GM18517 (cell line): Measurements from ENCODE around the gene ICE2.

Experiments used
- ATAC-seq: cut with Tn5 transposase; IDR thresholded peaks from one replicate; pipeline ENCODE4 v1.9.1; 2021; ENCODE audit warnings: mild to moderate bottlenecking, moderate library complexity; ENCODE audit not compliant: unreplicated experiment

ICE2 gene

DNA sequence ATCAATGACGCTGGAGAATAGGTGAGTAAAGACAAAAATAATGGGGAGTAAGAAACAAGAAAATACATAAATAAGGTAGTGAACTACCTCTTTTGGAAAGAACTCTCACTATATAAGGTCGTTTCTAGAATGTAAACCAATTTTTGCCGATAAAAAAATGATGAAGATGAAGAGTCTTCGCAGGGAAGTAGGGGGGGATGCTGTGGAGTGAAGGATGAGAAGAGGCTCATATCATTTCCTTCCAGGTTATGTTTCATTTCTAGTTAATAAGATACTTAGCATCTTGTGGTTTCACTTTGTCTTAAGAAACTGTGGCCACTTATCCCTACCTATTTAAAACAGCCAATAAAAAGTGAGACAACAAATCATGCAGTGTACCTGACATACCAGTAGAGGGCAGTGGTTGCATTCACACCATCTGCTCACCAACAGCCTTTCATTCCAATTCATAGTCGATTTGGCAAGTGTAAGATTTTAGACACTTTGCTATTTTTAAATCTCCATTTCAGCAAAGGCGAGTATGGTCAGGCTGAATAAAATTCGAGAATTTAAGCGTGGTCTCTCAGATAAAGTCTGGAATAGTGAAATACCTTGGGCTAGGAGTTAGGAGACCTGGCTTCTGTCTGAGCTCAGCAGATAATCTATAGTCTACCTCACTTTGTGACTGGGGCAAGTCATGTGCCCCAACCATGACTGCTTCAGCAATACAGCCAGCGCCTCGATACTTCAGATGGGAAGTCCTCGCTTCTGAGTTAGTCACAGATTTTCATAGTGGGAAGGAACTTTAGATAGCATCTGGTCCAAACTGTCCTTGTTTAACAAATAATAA is 28.9 kb upstream of the ICE2 start:
- ATAC-seq = peak; percentile 92

DNA sequence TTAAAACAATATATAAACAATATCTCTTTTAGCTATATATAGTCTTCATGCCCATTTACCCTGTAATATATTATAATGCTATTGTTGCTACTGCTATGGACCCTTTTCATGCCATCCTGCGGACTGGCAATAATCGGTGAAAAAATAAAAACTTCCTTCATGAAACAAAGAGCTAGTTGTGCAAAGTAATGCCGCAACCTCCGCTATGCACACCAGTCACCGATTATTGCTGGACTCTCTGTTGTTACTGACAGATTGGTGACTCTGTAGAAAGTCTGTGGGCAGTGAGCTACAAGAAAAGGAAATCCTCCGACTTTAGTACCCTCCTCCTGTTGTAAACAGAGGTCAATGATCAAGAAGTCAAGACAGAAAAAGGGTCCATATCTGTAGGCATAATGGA is 17.9 kb upstream of the ICE2 start:
- ATAC-seq = no peak

DNA sequence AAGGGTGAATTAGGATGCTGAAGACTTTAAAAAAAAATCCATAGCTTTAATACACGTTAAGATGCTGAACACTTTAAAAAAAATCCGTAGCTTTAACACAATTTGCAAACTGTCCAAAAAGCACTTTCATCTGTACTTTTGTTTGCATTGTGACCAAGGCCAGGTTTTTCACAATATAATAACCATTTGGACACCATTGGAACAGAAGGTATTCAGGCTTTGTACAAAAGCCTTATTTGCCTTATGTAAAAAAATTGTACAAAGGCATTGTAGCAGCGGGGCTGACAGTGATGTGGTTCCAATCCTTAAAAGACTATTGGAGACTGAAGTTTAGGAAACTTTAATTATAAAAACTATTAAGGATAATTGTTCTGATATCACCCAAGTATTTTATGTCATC is 15.2 kb upstream of the ICE2 start:
- no peak for ATAC-seq

DNA sequence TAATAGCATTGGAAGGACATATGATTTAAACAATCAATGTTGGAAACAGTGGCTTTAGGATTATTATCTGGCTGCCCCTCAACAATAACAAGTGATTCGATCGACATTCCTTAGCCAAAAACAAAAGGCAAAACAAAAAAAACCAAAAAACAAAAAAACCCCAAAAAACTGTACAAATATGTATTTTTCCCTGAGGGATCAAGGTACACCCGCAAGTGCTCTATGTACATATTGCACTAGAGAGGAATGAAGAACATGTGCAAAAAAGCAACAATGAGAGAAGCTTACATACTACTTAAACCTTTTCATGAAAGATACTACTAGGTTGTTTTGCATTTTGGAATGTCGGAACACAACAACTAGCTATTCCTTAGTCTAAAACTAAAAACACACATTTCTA is 14.2 kb upstream of the ICE2 start:
- ATAC-seq = no peak

DNA sequence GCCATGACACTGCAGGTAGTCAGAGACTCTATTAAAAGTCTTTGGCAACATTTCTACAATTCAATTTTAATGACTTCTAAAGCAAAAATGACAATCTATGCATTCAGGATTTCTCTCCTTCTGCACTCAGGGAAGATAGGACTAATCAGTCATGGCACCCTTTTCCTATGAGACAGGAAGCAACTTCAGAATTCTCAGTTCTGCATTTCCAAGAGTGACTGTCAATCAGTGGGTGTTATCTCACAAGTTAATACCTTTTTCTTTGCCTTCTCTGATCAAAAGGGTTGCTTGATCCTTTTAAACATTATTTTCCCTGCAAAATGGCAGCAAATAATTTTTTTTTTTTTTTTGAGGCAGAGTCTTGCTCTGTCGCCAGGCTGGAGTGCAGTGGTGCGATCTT is 7.8 kb upstream of the ICE2 start:
- ATAC-seq = no peak

DNA sequence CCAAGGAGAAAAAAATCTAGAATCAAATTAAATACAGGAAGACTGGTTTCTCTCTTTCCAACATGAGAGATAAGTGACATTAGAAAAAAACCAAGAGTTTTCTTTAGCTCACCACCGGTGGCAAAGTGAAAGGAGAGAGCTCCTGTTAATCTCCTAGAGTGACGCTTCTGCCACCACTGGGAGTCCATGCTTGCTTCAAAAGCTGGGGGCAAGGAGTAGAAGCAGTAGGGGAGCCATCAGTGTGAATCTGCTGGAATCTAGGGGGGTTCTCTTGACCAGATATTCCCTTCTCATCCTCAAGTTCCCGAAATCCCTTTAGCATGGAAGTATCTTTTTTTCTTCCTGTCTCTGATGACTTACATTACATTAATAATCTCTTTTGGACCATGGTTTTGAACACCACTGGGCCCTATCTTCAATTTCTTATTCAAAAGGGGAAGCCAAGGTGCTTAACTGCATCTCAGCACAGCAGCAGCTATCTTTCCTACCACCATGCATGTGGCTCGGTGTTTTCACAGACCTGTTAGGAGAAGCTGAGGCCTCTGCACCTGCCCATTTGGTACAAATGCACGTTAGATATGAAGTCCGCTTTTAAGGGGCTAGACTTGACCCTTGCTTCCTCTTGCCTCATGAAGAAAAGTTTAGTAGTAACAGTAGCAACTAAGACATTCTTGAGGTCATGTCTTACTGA is 6.6 kb upstream of the ICE2 start:
- no peak for ATAC-seq

DNA sequence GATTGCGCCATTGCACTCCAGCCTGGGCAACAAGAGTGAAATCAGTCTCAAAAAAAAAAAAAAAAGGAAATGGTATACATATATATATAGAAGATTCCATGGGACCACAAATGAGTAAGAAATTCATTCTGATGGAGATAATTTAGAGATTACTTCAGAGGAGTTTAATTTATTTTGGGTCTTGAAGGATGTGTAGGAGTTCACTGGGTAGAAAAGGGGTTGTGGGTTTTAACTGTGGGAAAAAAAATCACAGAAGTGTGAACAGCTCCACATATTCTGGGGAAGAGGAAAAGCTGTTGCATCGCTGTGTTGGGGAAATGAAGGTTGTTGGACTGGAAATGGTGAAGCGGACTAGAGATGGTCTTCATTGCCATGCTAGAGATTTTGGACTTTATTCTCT is 4.1 kb upstream of the ICE2 start:
- ATAC-seq = no peak

DNA sequence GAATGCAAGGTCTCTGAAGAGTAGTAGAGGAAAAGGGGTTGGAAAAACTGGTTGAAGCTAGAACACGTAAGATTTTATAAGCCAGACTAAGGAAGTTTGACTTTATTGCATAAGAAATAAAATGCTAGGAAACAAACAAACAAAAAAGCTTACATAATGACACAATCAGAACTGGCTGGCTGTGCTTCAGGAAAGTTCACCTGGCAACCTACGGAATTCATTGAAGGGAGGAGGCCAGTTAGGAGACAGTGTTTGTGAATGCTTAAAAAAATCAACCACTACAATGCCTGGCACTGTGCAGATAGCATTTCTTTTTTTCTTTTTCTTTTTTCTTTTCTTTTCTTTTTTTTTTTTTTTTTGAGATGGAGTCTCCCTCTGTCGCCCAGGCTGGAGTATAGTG is 1.9 kb upstream of the ICE2 start:
- ATAC-seq = no peak

DNA sequence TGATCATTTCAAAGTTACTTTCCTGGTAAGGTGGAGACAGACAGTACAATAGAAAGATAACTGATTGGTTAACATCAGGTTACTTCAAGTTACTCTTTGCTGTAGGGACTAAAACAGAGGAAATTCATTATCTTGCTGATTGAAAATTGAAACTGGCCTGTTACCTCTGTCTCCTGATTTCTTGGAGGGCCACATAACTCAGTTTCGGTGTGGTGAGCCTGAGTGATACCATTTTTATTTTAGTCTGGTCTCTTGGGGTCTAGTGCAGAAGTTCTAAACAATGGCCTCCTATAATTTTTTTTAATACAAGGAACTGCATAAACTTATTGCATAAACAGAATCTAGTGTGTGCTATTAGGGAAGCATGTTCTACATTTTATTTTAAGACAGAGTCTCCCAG is 1.2 kb upstream of the ICE2 start:
- no peak for ATAC-seq

DNA sequence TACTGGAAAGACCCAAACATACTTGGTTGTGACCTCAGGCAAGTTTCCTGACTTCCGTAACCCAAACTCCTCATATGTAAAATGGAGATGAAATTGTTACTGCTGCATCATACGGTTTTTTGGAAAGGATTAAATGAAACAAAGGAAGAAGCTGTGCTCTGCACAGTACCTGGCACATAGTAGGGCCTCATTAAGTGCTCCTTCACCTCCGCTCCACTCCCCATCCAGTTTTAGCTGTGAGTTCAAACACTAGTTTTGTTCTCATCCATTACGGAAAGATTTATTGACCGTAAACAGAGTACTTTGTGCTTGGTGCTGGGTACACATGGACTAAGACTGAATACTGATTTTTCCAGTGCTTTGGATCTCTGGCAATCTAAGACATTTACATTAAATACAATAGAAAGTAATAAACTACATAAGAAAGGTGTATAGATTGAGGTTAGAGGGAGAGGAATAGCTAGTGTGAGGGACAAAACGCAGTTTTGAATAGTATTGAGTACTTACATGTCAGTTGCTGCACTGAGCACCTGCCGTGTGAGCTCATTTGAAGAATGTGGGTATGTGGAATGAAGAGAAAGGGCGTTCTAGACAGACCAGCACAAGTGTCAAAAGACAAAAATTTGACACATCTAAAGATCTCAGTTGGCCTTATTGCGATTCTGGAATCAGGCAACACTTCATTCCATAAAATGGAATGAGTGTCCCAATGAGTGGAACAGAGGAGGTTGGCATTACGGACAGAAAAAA is 594 bp upstream of the ICE2 start:
- peak; percentile 1 for ATAC-seq

DNA sequence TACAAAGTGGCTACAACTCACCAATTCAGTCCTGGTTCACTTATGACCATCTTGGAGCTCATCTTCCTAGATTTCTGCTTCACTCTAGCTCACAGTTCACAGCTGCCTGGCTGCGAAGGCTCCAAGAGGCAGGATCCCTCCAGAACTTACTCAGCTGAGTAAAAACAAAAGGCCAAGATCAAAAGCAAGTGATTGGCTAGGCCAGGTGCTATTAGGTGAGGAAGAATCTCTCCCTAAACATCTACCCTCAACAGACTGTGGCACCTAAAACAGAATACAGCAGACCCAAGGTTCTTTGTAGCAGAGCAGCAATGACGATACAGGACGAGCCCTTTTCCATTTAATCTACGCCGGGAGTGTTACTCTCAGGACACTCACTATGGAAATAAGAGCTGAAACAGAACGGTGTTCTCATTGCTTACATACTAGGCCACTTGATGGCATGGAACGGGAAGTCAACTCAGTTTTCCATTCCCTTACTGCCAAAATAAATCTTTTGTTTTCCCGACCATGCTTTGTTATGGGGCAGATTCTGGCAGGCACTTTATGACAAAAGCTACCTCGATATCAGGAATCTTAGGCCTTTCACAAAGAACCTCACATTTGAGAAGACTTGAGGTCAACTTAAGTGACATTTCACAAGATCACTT is 901 bp downstream of the ICE2 start:
- no peak for ATAC-seq

DNA sequence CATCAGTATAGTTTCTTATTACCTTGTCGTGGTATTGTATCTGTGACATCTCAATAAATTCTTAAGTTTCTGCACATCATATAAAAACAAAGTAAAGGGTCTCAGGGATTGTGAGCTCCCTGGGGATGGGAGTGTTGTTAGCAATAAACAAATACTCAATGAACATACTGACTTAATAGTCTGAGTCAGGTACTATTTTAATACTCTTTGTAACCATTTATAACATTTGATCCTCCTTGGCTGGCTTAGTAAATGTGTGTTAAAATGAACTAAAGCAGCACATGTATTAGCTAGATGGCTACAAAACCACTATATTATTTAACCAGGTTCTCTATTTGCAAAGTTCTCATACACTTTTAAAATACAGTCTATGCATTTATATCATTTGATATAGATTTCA is 1.8 kb downstream of the ICE2 start:
- ATAC-seq = no peak

DNA sequence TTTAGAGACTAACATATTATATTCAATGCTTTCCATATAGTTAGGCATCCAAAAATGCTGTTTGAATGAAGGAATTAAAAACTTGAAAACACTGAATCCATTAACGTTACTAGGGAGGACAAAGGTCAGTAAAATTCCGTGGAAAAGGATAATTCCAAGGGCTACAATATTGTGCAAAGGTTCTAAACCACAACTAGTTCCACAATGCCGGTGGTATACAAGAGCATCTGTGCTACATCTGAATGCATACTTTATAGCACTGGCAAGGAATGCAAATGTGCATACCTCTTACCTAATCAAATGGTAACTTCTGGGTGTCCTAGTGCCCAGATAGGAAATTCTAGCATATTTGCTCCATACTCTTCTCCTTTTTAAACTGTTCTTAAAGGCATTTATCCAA is 2.2 kb downstream of the ICE2 start:
- ATAC-seq = no peak

DNA sequence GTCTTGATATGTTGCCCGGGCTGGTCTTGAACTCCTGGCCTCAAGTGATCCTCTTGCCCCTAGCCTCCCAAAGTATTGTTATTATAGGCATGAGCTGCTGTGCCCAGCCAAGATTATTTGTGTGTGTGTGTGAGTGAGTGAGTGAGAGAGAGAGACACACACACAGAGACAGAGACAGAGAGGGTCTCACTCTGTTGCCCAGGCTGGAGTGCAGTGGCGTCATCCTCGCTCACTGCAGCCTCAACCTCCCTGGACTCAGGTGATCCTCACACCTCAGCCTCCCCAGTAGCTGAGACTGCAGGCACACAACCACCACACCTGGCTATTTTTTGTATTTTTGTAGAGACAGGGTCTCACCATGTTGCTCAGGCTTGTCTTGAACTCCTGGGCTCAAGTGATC is 5.8 kb downstream of the ICE2 start:
- ATAC-seq = no peak

DNA sequence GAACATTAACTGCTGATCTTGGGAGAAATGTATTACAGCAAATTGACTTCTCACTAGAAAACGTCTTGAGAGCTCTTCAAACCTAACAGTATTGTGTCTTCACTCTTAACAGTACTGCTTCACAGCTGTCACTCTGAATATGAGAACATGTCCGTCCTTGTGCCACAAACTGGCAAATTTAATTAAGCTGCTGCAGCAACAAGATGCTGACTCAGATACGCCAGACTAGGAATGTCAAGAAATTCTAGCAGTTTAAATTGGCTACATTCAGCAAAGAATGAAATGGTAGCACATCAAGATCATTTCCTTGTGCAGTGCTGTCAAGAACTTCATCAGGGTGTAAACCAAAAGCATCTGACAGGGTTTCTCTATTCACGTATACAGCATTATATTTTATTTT is 7.6 kb downstream of the ICE2 start:
- ATAC-seq = no peak

DNA sequence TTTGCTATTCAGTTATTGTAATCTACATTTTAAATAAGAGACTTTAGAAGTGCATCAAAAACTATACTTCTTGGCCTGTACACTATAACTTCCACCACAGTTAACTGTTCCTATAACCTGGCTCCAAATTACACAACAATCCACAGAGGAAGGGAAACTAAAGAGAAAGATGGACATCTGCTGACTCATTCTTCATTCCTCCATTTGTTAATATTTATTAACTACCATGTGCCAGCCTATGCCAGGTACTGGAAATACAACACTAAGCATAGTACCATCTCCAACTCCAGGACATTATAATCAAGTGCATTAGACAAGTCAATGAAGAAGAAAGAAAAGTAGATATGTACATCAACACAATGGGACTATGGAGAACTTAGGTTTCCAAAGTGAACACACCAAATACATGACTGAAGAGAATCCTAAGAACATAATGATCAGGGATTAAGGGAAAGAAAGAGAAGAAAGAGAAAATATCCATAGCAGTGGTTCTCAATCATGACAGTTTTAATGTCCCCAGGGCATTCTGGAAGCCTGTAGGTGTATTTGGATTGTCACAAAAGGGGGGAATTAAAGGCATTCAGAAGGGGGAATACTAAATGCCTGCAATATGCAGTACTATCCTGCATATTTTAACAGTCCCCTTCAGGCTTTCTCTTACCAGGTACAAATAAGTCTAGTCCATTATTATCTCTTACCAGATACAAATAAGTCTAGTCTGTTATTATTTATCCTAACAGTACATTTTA is 8.9 kb downstream of the ICE2 start:
- no peak for ATAC-seq

DNA sequence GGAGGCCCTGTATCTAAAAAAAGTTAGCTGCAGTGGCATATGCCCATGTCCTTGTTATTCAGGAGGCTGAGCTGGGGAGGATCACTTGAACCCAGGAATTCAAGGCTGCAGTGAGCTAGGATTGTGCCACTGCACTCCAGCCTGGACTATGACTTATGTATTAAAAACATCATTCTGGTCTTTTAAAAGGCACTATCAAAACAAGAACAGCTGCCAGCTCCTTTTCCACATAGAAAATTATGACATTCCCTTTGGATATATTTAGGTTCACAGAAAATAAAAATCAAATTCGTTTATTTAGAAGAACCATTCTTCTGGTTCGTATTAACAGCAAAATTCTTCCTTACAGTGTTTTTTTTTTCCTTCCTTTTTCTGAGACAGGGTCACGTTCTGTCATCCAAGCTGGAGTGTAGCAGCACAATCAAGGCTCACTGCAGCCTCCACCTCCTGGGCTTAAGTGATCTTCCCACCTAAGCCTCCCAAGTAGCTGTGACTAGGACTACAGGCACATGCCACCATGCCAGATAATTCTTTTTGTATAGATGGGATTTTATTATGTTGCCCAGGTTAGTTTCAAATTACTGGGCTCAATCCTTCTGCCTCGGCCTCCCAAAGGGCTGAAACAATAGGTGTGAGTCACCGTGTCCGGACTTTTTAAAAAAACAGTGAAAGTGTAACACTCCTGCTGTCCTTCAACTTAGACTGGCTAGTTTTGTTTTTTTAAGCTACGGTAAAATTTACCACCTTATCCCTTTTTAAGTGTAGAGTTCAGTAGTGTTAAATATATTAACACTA is 13.9 kb downstream of the ICE2 start:
- no peak for ATAC-seq

DNA sequence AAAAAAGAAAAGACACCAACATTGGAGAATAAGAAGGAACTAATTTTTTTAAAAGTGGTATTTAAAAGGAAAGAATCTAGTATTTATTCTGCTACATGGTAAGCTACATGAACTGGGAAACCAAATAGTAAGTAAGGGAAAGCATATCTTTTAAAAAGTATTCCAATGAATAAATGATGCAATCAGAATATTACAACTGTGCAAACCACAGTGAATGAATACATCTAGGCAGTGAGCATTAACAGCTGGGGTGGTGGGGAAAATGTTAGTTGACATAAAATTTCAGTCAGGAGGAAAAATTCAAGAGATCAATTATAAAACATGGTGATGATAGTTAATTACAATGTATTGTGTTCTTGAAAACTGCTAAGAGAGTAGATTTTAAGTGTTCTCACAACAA is 16.9 kb downstream of the ICE2 start:
- ATAC-seq = no peak

DNA sequence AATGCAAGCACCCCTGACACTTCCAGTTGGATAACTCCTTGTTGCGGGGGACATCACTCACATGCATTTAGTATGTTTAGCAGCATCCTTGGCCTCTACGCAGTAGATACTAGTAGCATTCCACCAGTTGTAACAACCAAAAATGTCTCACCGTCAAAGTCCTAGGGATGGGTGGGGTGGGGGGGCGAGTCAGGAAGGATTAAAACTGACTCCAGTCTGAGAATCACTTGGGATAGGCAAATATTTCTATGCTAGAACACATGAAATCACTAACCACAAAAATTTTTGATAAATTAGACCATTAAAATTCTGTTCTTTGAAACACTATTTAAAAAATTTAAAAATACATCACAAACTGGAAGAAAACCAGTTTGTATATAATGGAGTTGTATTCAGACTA is 18.0 kb downstream of the ICE2 start:
- no peak for ATAC-seq

DNA sequence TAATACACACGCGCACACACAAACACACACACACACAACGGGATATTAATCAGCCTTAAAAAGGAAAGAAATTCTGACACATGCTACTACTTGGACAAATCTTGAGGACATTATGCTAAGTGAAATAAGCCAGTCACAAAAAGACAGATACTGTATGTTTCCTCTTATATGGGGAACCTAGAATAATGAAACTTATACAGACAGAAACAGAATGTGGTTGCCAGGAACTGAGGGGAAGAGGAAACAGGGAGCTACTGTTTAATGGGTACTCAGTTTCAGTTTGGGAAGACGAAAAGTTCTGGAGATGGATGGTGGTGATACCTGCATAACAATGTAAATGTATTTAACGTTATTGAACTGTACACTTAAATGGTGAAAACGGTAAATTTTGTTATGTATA is 20.2 kb downstream of the ICE2 start:
- ATAC-seq = no peak
